K562 (cell line): ENCODE results near the gene HVCN1.

Experiments used
- ARHGAP35 ChIP-seq: fragments of 450-650 bp; IDR thresholded peaks from 2 replicates; pipeline ENCODE4 v1.6.1; 2018; ENCODE audit not compliant: partially characterized antibody
- BRF1 ChIP-seq: IDR thresholded peaks from 3 replicates; pipeline ENCODE4 v1.6.1; 2011; ENCODE audit warnings: borderline replicate concordance, mild to moderate bottlenecking; ENCODE audit not compliant: insufficient read length; ENCODE audit errors: extremely low read depth
- CSDE1 ChIP-seq, 2 experiments: fragments of 450-650 bp; IDR thresholded peaks; 2 replicates each; pipeline ENCODE4 v1.6.1; 2016; ENCODE audit warnings: mild to moderate bottlenecking in 1 of 2
- ETV1 ChIP-seq: fragments of 450-650 bp; conservative IDR thresholded peaks from 2 replicates; pipeline ENCODE4 v1.6.1; 2016; ENCODE audit warnings: missing genetic modification characterization, control low read depth, low read depth, missing compliant biosample characterization
- SNRNP70 ChIP-seq: fragments of 200-400 bp; formaldehyde crosslinking; optimal IDR thresholded peaks from 2 replicates; pipeline ENCODE3; 2017; ENCODE audit warnings: low read depth, low read length
- TF ChIP-seq, protein P1 (sequence below), 3 experiments: IDR thresholded peaks in 2 of 3; conservative IDR thresholded peaks in 1 of 3; 2 replicates each; pipeline ENCODE4 v1.5.1; 2011 to 2012; ENCODE audit warnings: low read length in 3 of 3, mild to moderate bottlenecking in 3 of 3, control low read depth in 2 of 3, improper control_type of control experiment in 1 of 3, inconsistent platforms in 1 of 3, low read depth in 1 of 3, mixed read lengths in 1 of 3, moderate library complexity in 1 of 3; ENCODE audit not compliant: insufficient read depth in 2 of 3

DNA sequence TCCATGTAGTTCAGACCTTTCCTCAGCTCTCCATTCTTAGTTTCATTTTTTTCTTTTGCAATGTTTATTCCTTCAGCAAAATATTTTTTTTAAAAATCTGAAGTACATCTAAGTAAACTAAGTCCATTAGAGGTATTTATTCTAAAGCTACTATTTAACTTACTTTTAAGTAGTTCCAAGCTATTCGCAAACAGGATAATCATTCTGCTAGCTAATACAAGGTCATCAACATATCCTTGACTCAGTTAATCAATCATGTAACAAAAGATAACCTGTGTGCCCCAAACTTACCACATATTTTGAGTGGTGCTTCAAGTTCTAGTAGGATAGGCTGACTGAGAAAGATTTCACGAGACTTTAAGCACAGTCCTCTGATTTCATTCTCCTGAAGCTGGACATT, 42.6 kb upstream of the HVCN1 start:
- TF ChIP-seq, protein P1, sequence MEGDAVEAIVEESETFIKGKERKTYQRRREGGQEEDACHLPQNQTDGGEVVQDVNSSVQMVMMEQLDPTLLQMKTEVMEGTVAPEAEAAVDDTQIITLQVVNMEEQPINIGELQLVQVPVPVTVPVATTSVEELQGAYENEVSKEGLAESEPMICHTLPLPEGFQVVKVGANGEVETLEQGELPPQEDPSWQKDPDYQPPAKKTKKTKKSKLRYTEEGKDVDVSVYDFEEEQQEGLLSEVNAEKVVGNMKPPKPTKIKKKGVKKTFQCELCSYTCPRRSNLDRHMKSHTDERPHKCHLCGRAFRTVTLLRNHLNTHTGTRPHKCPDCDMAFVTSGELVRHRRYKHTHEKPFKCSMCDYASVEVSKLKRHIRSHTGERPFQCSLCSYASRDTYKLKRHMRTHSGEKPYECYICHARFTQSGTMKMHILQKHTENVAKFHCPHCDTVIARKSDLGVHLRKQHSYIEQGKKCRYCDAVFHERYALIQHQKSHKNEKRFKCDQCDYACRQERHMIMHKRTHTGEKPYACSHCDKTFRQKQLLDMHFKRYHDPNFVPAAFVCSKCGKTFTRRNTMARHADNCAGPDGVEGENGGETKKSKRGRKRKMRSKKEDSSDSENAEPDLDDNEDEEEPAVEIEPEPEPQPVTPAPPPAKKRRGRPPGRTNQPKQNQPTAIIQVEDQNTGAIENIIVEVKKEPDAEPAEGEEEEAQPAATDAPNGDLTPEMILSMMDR (IDR thresholded peaks at IDR 0.05 in 2 of 3, conservative IDR thresholded peaks at IDR 0.05 in 1 of 3; ENCODE audit: insufficient read depth in 2 of 3, low read depth in 1 of 3, low read length in 3 of 3): no peak
- TF ChIP-seq ETV1: no peak
- TF ChIP-seq SNRNP70: no peak
- TF ChIP-seq ARHGAP35: no peak
- no peak for TF ChIP-seq BRF1
- TF ChIP-seq CSDE1 (IDR thresholded peaks at IDR 0.05): no peak
